HG02798 (cell line): ENCODE data around the gene LRRC61.

ENCODE experiments used
- ATAC-seq: cut with Tn5 transposase; IDR thresholded peaks from one replicate; pipeline ENCODE4 v1.9.1; 2021; ENCODE audit warnings: mild to moderate bottlenecking; ENCODE audit not compliant: unreplicated experiment, poor library complexity

The LRRC61 gene

DNA sequence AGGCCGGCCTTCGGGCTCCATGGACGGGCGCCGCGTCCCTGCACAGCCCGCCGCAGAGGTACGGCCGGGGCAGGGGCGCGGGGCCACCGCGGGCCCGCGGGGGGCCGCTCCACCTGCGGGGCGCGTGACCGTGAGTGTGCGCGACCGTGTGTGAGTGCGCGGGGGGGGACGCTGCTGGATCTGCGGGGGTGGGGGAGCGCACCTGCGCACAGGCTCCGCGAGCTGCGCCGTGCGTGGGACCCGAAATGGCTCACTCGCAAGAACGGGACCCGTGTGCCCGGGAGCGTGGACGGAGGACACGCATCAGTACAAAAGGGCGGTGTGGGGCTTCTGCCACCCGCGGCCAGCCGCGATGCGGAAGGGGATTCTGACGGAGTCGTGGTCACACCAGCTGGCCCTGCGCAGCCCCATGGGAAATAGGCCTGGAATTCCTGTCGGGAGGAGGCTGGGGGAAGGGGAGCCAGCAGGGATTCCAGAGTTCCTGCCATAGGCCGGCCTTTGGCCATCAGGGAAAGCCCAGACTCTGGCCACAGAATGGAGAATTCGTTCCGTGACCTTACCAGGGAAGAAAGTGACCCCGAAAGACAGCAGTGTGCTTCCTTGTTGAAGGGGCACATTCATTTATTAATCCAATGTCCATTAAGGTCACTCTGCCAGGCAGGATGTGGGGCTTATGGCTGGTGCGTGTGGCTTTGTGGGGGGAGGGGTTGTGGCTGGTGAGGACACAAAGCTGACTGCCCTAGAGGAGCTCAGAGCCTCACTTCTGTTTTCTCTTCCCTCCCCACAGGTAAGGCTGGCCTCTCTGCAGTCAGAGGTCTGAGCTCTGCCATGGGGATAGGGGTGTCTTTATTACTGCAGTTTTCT lies 46.0 kb downstream of the LRRC61 start:
- peak; percentile 40 for ATAC-seq

DNA sequence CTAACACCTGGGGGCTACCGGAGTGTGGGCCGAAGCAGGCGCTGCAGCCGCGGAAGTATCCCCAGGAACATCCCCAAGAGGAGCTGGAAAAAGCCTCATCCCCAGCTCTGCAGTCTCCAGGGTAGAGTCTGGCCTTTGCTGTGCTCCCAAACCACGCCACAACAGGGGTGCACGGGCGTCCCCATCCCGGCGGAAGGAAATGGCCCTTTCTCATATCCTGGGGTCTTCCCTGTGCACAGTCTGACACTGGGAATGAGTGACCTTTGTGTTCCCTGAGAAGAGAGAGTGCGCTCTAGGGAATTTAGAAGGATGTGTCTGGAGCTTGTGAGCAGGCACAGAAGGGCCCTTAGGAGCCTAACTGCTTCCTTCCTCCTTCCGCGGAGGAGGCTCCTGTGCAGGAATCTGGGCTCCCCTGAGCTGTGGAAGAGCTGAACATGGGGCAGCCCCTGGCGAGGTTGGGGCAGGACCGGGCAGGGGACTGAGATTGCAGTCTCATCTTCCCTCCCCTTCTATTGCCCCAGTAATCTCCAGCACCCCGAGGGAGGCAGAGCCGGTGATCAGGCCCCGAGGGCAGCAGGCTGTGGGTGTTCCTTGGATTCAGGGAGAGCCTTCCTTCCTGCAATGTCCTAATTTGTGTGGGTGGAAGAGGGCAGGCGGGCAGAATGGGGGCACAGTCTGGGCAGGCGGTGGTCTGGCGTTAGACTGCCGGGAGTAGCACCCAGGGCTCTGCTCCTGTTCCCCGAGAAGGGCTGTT lies 46.8 kb downstream of the LRRC61 start:
- no peak for ATAC-seq

GRCh38 chr7:150370612-150371071 lies 47.5 kb downstream of the LRRC61 start:
- no peak for ATAC-seq

DNA sequence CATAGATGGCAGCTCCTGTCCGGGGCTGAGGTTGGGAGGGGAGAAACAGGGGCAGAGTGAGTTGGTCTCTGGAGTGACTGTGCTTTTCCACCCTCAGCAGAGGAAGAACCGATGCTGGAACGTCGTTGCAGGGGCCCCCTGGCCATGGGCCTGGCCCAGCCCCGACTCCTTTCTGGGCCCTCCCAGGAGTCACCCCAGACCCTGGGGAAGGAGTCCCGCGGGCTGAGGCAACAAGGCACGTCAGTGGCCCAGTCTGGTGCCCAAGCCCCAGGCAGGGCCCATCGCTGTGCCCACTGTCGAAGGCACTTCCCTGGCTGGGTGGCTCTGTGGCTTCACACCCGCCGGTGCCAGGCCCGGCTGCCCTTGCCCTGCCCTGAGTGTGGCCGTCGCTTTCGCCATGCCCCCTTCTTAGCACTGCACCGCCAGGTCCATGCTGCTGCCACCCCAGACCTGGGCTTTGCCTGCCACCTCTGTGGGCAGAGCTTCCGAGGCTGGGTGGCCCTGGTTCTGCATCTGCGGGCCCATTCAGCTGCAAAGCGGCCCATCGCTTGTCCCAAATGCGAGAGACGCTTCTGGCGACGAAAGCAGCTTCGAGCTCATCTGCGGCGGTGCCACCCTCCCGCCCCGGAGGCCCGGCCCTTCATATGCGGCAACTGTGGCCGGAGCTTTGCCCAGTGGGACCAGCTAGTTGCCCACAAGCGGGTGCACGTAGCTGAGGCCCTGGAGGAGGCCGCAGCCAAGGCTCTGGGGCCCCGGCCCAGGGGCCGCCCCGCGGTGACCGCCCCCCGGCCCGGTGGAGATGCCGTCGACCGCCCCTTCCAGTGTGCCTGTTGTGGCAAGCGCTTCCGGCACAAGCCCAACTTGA lies 48.2 kb downstream of the LRRC61 start:
- ATAC-seq, result no peak

GRCh38 chr7:150371996-150372270 lies 48.8 kb downstream of the LRRC61 start:
- no peak for ATAC-seq

GRCh38 chr7:150372271-150373048 lies 49.3 kb downstream of the LRRC61 start:
- no peak for ATAC-seq

- no peak for ATAC-seq
Observed at GRCh38 chr7:150373049-150373801, 50.1 kb downstream of the LRRC61 start.

- no peak for ATAC-seq
Observed at GRCh38 chr7:150374026-150374425, 50.9 kb downstream of the LRRC61 start.

GRCh38 chr7:150374472-150374871 lies 51.3 kb downstream of the LRRC61 start:
- ATAC-seq, result no peak

GRCh38 chr7:150375662-150376521 lies 52.7 kb downstream of the LRRC61 start:
- ATAC-seq, result peak; percentile 25

DNA sequence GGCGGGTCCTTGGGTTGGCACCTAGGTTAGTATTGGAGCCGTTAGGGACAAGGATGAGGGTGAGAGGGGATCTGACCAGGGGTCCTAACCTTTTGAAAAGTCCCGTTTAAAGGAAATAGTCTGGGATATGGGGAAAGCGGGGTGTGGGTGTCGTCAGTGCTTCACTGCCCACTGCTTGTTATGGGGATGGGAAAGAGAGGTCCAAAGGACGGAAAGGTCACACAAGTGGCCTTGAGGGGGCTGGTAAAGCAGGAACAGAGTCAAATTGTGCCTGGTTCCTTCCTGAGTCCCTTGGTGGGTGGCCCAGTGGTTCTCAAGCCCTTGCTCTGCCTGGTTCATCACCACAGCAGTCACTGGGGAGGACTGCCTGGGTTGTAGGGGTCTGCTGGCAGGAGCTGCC lies 53.4 kb downstream of the LRRC61 start:
- ATAC-seq, result no peak

DNA sequence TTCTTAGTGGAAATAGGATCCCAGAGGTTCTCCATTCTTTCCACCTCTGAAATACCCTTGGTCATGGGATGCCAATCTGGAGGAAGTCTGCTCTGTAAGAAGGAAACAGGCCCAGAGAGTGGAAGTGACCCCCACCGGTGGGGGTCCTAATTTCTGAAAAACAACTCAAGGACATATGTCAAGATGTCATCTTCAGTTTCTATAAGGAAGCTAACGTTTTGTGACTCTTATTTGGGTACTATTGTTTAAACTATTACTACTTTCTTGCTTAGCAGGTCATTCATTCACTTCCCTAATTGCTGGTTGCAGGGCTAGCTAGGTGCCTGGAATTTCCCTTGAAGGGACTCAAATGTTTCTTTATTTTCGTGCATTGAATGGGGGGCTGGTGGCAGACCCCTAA lies 54.0 kb downstream of the LRRC61 start:
- no peak for ATAC-seq

GRCh38 chr7:150377635-150378034 lies 54.5 kb downstream of the LRRC61 start:
- ATAC-seq, result no peak

DNA sequence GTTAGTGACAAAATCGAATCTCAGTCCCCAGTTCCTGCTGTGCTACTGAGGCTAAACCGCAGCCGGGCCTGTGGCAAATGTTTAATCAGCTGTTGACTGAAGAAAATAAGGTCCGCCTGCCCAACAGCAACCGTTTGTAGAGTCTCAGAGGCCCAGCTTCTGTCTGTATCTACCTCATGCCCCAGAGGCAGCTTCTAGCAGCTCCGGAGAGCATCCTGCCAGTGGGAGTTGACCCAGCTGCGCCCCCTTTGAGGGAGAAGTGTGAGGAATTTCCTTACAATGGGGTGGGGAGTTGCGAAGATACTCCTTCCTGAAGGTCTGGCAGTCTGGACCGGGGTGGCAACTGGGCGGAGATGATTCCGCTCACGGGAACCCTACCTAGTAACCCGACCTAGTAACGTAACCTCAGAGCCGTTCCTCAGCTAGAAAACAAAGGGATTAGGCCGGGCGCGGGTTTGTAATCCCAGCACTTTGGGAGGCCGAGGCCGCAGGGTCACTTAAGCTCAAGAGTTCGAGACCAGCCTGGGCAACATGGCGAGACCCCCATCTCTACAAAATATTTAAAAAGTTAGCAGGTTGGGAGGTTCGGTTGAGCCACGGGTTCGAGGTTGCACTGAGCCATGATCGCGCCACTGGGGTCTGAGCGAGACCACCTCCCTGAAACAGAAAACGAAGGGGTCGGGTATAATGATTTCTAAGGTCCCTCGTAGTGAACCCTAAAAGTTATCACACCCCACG lies 55.1 kb downstream of the LRRC61 start:
- ATAC-seq, result no peak

DNA sequence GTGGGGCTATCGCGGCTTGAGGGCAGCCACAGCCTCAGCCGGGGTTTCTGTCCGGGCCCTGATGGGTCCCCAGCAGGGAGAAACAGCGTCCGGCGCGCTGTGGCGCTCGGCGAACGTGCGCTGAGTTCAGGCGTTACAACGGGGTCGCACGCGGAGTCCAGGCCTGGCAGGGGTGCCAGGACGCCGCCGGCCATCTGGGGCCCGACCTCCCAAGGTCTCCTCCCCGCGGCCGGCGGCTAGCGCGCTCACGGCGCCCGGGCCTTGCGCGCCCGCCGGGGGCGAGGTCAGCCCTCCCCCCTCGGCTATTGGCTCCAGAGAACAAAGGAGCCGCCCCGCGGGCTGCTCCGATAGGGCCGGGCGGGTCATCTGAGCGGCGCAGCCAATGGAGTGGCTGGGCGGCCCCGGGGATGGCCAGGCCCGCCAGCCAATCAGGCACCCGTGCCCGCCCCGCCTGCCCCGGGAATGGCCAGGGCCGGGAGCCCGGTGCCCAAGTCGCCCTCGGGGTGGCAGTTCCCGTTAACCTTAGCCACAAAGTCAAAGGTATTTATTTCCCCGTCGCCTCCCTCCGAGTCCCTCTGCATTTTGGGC lies 55.8 kb downstream of the LRRC61 start, which contains the start of gene ZNF775:
TSS of gene ZNF775 (plus strand) at position 478 of the 588 bp plus-strand sequence. CDS start 9,141 bp downstream, outside the sequence.
- peak; percentile 80 for ATAC-seq

- ATAC-seq, result no peak
Observed at GRCh38 chr7:150379441-150380379, 56.6 kb downstream of the LRRC61 start.
